ENCODE measurements around the gene MAP1A. TPM values are rescaled to one million over a fixed set of nuclear protein-coding genes. Genes with fewer than 3 reads are reported as not detected.

Gene MAP1A
- polyA plus RNA-seq (ENCODE audit: insufficient read length in 3 of 3) = 1 to 10 TPM; 7.5 to 8.7 (median 8.4) TPM

DNA sequence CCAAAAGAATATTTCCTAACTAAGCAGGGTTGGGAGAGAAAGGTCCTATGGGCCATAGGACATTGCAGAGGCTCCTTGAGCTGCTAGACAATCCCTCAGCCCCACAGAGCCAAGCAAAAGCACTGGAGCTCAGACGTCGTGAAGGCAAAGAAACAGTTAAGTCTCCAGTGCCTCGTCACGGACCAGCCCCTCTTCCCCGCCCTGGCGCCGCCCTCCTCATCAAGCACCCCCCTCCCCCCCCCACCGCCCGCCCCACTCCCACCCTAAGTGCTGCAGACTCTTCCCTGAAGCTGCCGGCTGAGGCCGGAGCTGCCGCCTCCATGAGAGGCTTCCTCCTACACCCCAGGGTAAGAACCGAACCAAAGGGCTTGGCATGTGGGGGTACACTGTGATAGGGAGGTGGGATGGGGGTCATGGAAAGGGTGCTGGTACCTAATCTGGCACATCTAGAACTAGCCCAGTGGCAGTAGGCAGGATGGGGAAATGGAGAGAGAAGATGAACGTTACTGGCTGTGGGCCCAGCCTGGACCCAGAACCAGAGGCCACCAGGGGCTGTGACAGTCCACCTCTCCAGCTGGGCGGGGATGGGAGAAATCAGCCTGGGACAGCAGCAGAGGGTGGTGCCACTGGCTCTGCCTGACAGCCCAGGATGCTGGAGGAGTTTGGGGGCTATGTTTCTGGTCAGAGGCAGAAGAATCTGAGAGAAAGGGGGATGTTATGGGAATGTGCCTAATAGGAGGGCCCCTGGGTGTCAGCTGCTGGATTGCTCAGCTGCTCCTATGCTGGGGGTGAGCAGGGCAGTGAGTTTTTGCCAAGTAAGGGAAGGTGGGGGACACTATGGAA, at the start of gene MAP1A:
Gene MAP1A (plus strand): TSS at position 255 of the 843 bp plus-strand sequence. CDS start 3,866 bp downstream, outside the sequence.
- peak in 2 of 3 donors; percentile 36 to 45 for DNase-seq (ENCODE audit: low read depth in 3 of 3, low spot score in 2 of 3)

DNA sequence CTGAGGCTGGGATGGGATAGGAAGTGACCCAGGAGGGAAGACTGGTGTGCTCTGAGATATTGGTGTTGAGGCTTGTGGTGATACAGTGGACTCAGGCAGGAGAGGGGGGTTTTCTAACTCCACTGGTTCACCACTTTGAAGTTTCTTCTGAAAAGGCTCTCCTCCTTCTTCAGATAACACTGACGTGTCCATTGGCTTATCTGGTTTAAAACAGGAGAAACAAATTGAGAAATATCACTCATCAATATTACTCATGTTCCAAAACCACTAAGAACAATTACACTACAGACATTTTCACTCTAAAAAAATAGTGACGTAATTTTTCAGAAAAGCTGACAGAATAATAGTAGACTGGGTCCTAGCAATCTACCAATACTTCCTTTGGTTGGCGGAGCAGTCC, 47.5 kb upstream of the MAP1A start:
- no peak for DNase-seq (ENCODE audit: low read depth in 3 of 3, low spot score in 2 of 3)

DNA sequence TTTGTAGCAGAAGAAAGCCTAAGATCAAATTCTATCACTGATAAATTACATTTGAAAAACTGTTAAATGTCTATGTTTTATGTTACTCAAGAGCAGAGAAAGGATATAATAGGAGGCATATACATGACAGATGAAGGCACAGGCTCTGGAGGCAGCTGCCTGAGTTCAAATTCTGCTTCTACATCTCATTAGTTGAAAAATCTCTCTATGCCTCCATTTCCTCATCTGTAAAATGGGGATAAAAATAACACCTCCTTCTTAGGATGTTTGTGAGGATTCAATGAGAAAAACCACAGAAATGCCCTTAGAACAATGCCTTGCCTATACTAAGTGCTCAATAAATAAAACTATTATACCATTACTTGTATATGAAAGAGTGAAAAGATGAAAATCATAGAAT, 45.4 kb upstream of the MAP1A start:
- no peak for DNase-seq (ENCODE audit: low read depth in 3 of 3, low spot score in 2 of 3)

DNA sequence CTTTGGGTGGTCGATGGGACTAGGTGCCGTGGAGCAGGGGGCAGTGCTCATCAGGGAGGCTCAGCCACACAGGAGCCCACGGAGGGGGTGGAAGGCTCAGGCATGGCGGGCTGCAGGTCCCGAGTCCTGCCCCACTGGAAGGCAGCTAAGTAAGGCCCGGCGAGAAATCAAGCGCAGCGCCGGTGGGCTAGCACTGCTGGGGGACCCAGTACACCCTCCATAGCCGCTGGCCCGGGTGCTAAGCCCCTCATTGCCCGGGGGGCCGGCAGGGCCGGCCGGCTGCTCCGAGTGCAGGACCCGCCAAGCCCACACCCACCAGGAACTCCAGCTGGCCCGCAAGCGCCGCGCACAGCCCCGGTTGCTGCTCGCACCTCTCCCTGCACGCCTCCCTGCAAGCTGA, 43.5 kb upstream of the MAP1A start:
- DNase-seq (ENCODE audit: low read depth in 3 of 3, low spot score in 2 of 3) = no peak

DNA sequence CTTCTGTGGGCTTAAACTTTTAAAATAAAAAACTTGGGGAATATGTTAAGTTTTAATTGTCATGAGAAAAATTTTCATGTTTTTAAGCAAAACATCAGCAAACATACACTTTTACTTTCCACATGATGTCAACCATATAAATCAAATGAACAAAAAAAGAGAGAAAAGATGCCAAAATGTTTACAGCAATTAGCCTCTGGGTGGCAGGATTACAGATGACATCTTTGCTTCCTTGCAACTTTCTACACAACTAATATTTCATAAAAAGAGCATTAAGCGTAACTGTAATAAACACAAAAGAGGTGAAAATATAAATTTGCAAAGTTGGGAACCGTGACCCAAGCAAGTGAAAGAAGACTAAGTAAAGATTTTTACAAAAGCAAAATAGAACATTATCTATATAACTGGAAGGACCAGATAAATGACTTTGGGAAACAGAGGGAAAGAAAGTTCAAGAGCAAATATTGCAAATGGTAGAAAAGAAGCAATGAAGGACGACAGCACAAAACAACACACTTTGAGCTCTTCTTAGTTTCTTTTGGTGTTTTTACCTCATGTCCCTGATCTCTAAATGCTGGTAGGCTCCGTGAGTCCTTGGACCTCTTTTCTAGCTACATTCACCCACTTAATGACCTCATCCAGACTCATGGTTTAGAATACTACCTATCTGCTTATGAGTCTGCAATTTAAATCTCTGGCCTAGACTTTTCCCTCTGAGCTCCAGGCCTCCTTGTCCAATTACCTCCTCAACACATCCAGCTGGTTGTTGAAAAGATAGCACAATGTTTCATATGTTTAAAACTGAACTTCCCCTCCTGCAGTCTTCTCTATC, 33.9 kb upstream of the MAP1A start:
- DNase-seq (ENCODE audit: low read depth in 3 of 3, low spot score in 2 of 3) = no peak

DNA sequence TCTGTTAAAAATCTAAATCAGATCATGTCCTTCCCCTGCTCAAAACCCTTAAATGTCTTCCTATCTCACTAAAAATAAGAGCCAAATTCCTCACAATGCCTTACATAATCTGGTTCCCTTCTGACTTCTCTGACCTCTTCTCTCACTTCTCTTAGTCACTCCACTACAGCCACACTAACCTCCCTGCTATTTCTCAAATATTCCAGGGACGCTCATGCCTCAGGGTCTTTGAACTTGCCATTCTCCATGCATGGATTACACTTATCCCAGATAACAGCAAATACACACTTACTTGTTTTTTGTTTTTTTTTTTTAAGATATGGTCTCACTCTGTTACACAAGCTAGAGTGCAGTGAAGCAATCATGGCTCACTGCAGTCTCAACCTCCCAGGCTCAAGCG, 33.0 kb upstream of the MAP1A start:
- DNase-seq (ENCODE audit: low read depth in 3 of 3, low spot score in 2 of 3) = no peak

DNA sequence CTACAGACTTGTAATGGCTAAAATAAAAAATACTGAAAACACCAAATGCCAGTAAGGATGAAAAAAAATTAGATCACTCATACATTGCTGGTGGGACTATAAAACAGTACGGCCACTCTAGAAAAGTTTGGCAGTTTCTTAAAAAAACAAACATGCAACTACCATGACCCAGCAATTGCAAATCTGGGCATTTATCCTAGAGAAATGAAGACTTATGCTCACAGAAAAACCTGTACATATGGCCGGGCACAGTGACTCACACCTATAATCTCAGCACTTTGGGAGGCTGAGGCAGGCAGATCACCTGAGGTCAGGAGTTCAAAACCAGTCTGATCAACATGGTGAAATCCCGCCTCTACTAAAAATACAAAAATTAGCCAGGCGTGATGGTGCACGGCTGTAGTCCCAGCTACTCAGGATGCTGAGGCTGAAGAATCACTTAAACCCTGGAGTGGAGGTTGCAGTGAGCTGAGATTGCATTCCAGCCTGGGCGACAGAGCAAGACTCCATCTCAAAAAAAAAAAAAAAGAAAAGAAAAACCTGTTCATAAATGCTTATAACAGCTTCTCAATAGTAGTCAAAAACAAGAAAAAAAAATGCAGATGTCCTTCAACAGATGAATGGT, 30.0 kb upstream of the MAP1A start:
- DNase-seq (ENCODE audit: low read depth in 3 of 3, low spot score in 2 of 3) = no peak

DNA sequence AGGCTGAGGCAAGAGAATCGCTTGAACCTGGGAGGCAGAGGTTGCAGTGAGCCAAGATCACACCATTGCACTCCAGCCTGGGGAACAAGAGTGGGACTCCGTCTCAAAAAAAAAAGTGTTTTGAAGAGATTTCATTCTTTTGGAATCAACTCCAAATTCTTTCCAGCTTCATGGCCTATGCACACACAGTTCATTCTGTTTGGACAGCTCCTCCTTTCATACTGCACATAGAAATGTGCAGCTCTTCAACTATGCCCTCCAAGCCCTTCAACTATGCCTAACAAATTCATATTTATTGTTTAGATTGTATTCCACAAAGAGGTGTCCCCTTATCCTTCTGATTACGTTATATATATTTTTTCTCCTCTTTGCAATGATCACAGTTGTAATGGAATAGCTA, 28.6 kb upstream of the MAP1A start:
- no peak for DNase-seq (ENCODE audit: low read depth in 3 of 3, low spot score in 2 of 3)

DNA sequence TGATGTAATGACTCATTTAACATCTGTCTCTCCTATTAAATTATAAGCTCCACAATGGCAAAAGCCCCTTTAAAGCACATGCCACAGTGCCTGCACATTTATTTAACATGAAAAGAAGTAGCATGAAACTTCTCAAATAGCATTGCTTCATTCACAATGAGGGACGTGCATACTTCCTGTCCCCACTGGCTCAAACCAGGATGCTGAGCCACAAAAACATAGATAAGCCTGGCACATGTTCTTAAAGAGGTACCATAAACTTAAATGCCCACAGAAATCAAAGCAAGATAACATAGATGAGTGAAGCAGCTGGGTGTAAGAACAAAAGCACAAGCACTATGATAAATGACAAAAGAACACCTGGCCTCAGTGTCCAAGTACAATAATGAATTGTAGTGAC, 28.2 kb upstream of the MAP1A start:
- no peak for DNase-seq (ENCODE audit: low read depth in 3 of 3, low spot score in 2 of 3)

DNA sequence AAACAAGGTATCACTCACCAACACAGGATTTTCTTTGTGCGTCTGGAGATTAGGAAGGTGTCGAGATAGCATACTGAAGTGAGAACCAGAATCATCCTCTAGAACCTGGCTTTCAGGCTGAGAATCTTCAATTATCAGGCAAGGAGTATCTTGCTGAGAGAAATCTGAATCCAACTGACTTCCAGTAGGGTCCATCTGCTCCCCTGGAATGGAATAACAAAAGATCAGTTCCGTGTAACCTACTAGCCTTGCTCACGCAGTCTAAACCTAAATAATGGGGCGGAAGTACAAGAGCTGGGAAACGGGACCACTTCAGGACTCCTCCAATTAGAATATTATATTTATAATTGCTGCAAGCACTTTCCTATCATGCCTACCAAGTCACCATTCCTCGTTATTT, 25.1 kb upstream of the MAP1A start:
- DNase-seq (ENCODE audit: low read depth in 3 of 3, low spot score in 2 of 3) = peak in 1 of 3 donors; percentile 7

DNA sequence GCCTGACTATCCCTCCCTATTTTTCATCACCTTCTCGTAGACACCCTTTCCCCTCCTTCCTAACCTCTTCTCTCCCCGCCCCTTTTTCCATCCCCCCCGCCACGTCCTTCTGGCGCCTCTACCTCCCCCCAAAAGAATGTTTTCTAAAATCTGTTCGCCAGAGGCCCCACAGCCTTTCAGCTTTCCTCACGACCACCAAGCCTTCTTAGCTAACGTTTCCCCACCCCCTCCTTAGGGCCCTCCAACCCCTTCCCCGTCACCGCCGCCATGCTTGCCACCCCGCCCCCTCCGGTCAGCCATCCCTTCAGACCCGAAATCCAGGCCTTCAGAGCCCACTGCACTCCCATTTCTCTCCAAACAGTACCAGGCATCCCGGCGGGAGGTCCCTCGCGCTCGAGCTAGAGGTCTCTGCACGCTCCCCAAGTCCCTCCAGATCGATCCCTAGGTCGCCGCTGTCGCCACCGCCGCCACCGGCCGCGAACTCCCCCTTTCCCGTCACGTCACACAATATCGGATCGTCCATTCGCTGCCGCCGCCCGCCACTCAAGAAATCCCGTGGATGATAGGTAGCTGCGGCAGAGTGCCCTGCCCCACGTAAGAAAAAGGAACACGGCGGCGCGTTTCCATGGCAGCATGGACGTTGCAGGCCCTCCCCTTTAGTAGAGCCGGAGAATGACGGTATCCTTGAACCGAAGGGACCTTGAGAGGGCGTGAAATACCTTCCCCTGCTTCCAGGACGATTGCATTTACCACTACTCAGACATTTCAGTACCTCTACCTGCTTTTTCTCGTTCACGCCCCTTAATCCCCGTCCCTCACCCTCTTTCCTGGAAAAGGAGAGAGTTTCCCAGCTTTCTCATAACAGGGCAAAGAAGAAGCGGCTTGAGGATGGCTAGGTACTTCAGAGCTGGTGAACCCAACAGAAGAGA, 24.5 kb upstream of the MAP1A start, which contains the start of gene TP53BP1:
Gene TP53BP1 (minus strand): TSS at position 484 of the 929 bp plus-strand sequence. CDS start 113 bp downstream, at position 371.
- peak in 2 of 3 donors; percentile 87 to 92 for DNase-seq (ENCODE audit: low read depth in 3 of 3, low spot score in 2 of 3)

DNA sequence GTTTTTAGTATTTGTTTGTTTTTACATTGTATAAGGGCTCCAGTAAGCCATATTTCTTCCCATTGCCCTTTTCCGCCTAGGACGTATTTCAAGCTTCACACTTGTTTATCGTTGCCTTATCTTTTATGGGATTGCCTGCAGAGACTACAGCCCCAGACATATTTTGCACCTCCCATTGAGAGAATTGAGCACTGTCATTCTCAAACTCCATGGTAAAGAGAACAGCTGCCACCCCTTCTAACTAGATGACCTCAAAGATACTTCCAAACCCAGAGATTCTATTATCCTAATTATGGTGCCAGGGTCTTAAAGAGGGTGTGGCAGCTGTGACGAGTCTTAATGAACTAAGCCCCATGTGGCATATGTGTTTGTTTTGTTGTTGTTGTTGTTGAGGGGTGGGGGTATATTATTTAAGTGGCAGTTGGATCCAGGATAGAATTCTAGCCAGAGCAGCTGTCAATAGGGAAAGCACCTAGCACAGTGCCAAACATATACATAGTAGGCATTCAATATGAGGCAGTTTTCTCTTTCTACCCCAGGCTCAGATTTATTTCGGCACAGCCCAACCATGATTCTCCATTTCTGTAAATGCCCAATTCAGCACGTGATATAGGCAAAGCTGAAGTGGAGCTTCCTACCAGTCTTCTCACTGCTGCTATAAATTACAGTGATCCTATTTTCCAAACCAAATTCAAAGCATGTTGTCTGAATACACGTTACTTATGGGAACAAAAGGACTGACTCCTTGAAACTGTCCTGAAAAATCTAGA, 23.5 kb upstream of the MAP1A start:
- no peak for DNase-seq (ENCODE audit: low read depth in 3 of 3, low spot score in 2 of 3)

DNA sequence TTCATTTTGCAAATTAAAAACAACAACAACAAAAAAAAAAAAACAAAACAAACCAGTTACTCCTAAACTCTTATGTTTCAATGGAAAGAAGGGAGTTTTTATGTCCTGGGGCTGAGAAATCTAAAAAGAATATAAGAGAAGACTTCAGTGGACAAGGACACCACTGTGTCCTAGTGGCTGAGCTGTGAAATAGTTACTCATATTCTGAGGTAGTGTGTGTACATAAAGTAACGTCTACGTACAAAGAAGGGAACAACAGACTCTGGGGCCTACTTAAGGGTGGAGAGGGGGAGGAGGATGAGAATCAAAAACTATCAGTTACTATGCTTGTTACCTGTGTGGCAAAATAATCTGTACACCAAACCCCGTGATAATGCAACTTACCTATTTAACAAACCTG, 18.4 kb upstream of the MAP1A start:
- DNase-seq (ENCODE audit: low read depth in 3 of 3, low spot score in 2 of 3) = no peak

DNA sequence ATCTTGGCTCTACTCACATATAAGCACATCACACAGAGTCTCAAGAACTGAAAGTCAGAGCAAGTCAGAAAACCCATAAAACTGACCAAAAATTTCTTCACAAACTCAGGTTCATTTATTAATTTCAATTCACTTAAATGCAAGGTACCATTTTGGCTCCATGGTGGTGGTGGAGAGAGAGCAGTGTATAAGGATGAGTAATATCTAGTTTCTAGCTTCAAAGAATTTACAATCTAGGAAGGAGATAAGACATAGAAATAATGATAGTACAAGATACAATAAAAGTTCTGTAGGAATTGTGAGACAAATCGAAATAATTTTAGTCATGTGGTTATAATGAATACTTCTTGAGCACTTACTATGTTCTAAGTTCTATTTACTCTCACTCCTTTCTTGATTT, 17.8 kb upstream of the MAP1A start:
- DNase-seq (ENCODE audit: low read depth in 3 of 3, low spot score in 2 of 3) = no peak

DNA sequence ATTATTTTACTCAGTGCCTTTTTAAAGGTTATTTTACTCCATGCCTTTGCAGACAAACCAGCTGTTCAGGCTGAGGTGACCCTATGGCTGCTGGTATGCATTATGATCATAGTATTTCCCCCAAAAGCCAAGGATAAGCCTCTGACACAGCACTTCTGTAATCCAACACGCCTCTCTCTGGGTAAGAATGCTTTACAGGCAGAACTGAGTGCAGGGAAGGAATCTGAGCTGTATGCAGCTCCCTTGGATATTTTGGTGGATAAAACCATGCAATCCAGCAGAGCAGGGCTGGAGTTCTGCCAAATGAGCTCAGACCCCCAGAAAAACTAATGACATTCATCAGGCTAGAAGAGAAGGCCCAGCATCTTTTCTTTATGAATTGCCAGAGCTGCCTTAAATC, 11.7 kb upstream of the MAP1A start:
- peak in 1 of 3 donors; percentile 36 for DNase-seq (ENCODE audit: low read depth in 3 of 3, low spot score in 2 of 3)

DNA sequence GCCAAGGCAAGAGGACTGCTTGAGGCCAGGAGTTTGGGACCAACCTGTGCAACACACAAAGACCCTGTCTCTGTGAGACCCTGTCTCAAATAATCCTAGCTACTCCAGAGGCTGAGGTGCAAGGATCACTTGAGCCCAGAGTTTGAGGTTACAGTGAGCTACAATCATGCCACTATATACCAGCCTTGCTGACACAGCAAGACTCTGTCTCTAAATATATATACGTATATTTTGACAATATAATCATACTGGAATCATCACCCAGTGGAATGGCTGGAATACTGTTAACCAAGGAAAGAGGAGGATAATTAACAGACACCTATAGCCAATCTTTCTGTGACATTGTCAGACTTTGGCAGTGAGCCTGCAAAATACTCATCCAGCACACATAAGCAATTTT, 9.0 kb upstream of the MAP1A start:
- DNase-seq (ENCODE audit: low read depth in 3 of 3, low spot score in 2 of 3) = no peak

DNA sequence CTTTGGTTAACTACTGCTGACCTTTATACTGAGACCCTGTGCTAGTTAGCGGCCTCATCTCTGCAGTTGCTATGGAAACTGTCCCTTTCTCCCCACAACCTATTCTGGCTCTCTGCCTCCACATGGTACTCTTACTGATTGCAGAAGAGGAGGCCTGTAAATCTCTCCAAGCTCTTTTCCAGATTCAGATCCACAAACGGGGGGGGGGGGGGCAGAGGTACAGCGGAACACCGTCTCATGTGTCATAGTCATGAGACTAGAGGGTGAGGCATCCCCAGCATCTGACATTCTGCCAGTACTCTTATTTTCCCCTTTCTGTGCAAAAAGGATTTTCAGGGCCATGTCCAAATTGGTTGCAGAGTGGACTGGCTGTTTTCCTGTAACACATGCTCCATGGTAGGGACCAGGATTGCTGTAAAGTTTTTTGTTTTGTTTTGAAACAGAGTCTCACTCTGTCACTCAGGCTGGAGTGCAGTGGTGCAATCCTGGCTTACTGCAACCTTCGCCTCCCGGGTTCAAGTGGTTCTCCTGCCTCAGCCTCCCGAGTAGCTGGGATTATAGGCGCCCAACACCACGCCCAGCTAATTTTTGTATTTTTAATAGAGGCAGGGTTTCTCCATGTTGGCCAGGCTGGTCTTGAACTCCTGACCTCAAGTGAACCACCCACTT, 8.3 kb upstream of the MAP1A start:
- DNase-seq (ENCODE audit: low read depth in 3 of 3, low spot score in 2 of 3) = no peak

DNA sequence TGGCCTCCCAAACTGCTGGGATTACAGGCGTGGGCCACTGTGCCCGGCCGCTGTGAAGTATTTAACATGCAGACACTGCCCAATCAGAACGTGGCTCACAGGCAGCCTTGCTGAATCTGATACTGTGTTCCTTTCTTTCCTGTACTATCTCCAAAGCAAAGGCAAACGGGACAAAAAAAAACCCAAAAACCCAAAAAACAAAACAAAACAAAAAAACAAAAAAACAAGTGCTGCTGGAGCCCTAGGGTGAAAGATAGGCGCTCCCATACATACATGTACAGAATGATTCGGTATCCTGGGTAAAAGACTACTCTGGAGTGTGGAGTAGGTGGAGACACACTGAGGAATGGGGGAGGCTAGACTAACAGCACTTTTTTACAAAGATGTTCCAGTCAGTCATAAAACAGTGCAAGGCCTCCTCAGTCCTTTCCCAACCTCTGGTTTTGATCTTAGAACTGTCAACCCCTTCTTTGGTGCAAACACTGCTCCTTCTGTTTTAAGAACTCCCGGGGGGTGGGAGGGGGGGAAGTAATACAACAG, 7.7 kb upstream of the MAP1A start:
- peak in 1 of 3 donors; percentile 18 for DNase-seq (ENCODE audit: low read depth in 3 of 3, low spot score in 2 of 3)
